PC-3 (cell line): ENCODE measurements around the gene C5. TPM values are rescaled to one million over a fixed set of nuclear protein-coding genes. Genes with fewer than 3 reads are reported as not detected.

Experiments
- ATAC-seq: fragments of 200-7000 bp; cut with Tn5 transposase; 2 replicates; pipeline ENCODE4 v1.9.1; 2020; ENCODE audit warnings: mild to moderate bottlenecking, moderate library complexity
- BruUV-seq: library from RNA; stranded (reverse); fragments of 400-500 nt; replicated peaks from 2 replicates; lab custom pipeline; 2021; lab: Mats Ljungman, UMichigan
- CTCF ChIA-PET: fragments of 300-600 bp; sonication (Branson Sonifier 250); formaldehyde crosslinking; loops from one replicate; lab custom pipeline; 2022; ENCODE audit warnings: antibody characterized with exemption; lab: Charles Lee
- POLR2A ChIA-PET: fragments of 300-600 bp; sonication (Branson Sonifier 250); formaldehyde crosslinking; loops from one replicate; lab custom pipeline; 2022; ENCODE audit warnings: antibody characterized with exemption; ENCODE audit not compliant: unreplicated experiment; lab: Charles Lee
- DNase-seq: peaks from one replicate; pipeline ENCODE4 v3.0.0-alpha.2; 2015
- H2AFZ ChIP-seq: fragments of 300-600 bp; sonication (generic); 2 replicates; pipeline ENCODE4 v1.6.0; 2016; ENCODE audit warnings: antibody characterized with exemption, low read length
- H3F3A ChIP-seq: fragments of 300-600 bp; sonication (generic); one replicate; pipeline ENCODE4 v1.6.0; 2017; ENCODE audit warnings: antibody characterized with exemption, low read length, control low read depth, mild to moderate bottlenecking; ENCODE audit not compliant: unreplicated experiment
- H3K27ac ChIP-seq: fragments of 300-600 bp; sonication (generic); 2 replicates; pipeline ENCODE4 v1.5.1; 2016; ENCODE audit warnings: mild to moderate bottlenecking, low read length
- H3K27me3 ChIP-seq: fragments of 300-600 bp; sonication (generic); 2 replicates; pipeline ENCODE4 v1.6.1; 2016; ENCODE audit warnings: low read length, mixed read lengths
- H3K36me3 ChIP-seq: fragments of 300-600 bp; sonication (generic); 2 replicates; pipeline ENCODE4 v1.6.1; 2016; ENCODE audit warnings: low read depth, mixed run types, low read length, mixed read lengths
- H3K4me1 ChIP-seq: fragments of 300-600 bp; sonication (generic); 2 replicates; pipeline ENCODE4 v1.5.1; 2016; ENCODE audit warnings: low read length; ENCODE audit not compliant: insufficient read depth
- H3K4me2 ChIP-seq: fragments of 300-600 bp; sonication (generic); 2 replicates; pipeline ENCODE4 v1.6.0; 2016; ENCODE audit warnings: low read length
- H3K4me3 ChIP-seq: fragments of 300-600 bp; sonication (generic); 2 replicates; pipeline ENCODE4 v1.5.1; 2016; ENCODE audit warnings: mild to moderate bottlenecking, low read length, mixed read lengths
- H3K79me2 ChIP-seq: fragments of 300-600 bp; sonication (generic); 2 replicates; pipeline ENCODE4 v1.6.1; 2017; ENCODE audit warnings: low read length, mixed read lengths
- H3K9ac ChIP-seq: fragments of 300-600 bp; sonication (generic); 2 replicates; pipeline ENCODE4 v1.6.0; 2016; ENCODE audit warnings: mild to moderate bottlenecking, low read length
- H3K9me2 ChIP-seq: fragments of 300-600 bp; sonication (generic); replicated peaks from 2 replicates; pipeline ENCODE4 v1.6.1; 2016; ENCODE audit warnings: mixed run types, low read length, mixed read lengths
- H3K9me3 ChIP-seq: fragments of 300-600 bp; sonication (generic); 2 replicates; pipeline ENCODE4 v1.6.1; 2016; ENCODE audit warnings: low read length, mixed read lengths
- H4K20me1 ChIP-seq: fragments of 300-600 bp; sonication (generic); 2 replicates; pipeline ENCODE4 v1.6.1; 2016; ENCODE audit warnings: low read length, mixed read lengths
- CTCF ChIP-seq: fragments of 300-600 bp; sonication (generic); conservative IDR thresholded peaks from 2 replicates; pipeline ENCODE4 v1.5.1; 2017; ENCODE audit warnings: antibody characterized with exemption, low read depth, mild to moderate bottlenecking, low read length
- EZH2 ChIP-seq: fragments of 300-600 bp; sonication (generic); IDR thresholded peaks from one replicate; pipeline ENCODE4 v1.6.1; 2017; ENCODE audit warnings: antibody characterized with exemption, mild to moderate bottlenecking, low read length; ENCODE audit not compliant: unreplicated experiment
- EZH2phosphoT487 ChIP-seq: fragments of 300-600 bp; sonication (generic); IDR thresholded peaks from 2 replicates; pipeline ENCODE4 v1.6.1; 2018; ENCODE audit warnings: mild to moderate bottlenecking, antibody characterized with exemption, low read length, borderline replicate concordance
- intact Hi-C: fragments of 100-400 bp; cut with micrococcal nuclease; formaldehyde crosslinking; loops from 2 replicates; pipeline ENCODE4 v1.9.0; 2023
- total RNA-seq: library from RNA; depleted of rRNA; stranded (reverse); fragments of >200 nt; gene quantifications from 2 replicates; pipeline ENCODE4 v1.2.3, GENCODE V29; 2014

C5 gene
- total RNA-seq, 1 experiment from 2014 or later, result 2.9 TPM

GRCh38 chr9:120911295-120911837 is 138.7 kb downstream of the C5 start:
- H3K79me2 ChIP-seq, result no peaks in the 10 kb centered on the region
- no TSS peak for BruUV-seq
- no peaks in the 10 kb centered on the region for H3F3A ChIP-seq
- intact Hi-C loops, result no loop called here
- H3K9ac ChIP-seq, result no peak overlapping the region
- CTCF ChIA-PET, result no interaction called here
- H3K27ac ChIP-seq, result no peak overlapping the region
- peaks cover 28% of the 10 kb centered on the region for H3K4me1 ChIP-seq
- H2AFZ ChIP-seq, result no peak overlapping the region
- H3K4me3 ChIP-seq, result no peak overlapping the region
- no peaks in the 10 kb centered on the region for H3K9me2 ChIP-seq
- DNase-seq, result no peak
- no peak for TF ChIP-seq EZH2
- H4K20me1 ChIP-seq, result no peaks in the 10 kb centered on the region
- no peak overlapping the region for H3K4me2 ChIP-seq
- no peaks in the 10 kb centered on the region for H3K36me3 ChIP-seq
- POLR2A ChIA-PET, result no interaction called here
- H3K9me3 ChIP-seq, result no peaks in the 10 kb centered on the region
- no peaks in the 10 kb centered on the region for H3K27me3 ChIP-seq
- ATAC-seq, result no peak

DNA sequence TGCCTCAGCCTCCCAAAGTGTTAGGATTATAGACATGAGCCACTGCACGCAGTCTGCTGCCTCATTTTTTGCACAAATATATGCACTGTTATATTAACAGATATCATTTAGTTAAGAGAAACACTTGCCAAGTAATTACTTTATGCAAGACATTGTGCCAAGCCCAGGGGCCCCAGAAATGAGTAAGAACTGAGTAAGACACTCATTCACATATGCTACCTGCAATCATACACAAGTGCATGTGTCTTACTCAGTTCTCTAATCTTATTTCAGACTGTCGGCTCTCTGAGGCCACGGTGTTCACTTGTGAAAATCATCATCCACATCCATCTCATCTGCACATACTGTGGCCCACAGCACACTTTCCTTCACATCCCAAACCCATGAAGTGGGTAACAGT is 139.4 kb downstream of the C5 start:
- peaks cover 28% of the 10 kb centered on the region for H3K4me1 ChIP-seq
- CTCF ChIA-PET, result no interaction called here

DNA sequence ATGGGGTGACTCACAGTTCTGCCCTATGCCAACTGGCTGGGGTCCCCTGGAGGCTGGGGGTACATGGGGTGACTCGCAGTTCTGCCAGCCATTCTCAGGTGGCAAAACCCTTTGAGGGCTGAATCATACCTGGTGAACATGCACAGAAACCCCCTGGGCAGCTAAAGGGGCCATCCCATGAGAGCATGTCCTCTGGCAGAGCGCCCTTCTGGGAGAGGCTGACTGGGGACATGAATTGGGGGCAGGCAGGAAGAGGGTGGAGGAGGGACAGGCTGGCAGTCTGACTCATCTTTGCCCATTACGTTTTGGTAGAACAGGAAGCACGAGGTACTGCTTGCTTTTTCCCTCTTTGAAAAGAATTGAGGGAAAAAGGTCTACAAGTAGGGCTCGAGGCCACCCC is 140.2 kb downstream of the C5 start:
- BruUV-seq, result no TSS peak
- no peak for TF ChIP-seq CTCF
- no peak for TF ChIP-seq EZH2
- no peak for TF ChIP-seq EZH2phosphoT487
- no peaks in the 10 kb centered on the region for H3K27me3 ChIP-seq
- no peaks in the 10 kb centered on the region for H3K9me2 ChIP-seq
- H2AFZ ChIP-seq, result no peak overlapping the region
- H3K27ac ChIP-seq, result 0 out of 2 replicates have a peak overlapping the region, but pooled peaks have one; percentile 7
- peak; percentile 57 for DNase-seq
- peaks cover 23% of the 10 kb centered on the region for H3K4me1 ChIP-seq
- no peaks in the 10 kb centered on the region for H3K36me3 ChIP-seq
- H3K79me2 ChIP-seq, result no peaks in the 10 kb centered on the region
- CTCF ChIA-PET, result no interaction called here
- H3K4me3 ChIP-seq, result no peak overlapping the region
- no peaks in the 10 kb centered on the region for H3F3A ChIP-seq
- H3K9ac ChIP-seq, result no peak overlapping the region
- no peaks in the 10 kb centered on the region for H3K9me3 ChIP-seq
- peak; percentile 64 for ATAC-seq
- H3K4me2 ChIP-seq, result 0 out of 2 replicates have a peak overlapping the region, but pooled peaks have one; percentile 7
- intact Hi-C loops, result no loop called here
- no peaks in the 10 kb centered on the region for H4K20me1 ChIP-seq
- POLR2A ChIA-PET, result no interaction called here

More for the DNA sequence above, 139.4 kb downstream of the C5 start:
- Histone ChIP-seq H3K4me3 (no peak overlapping the region), H3K27ac (no peak overlapping the region), H3K9ac (no peak overlapping the region), H3K9me2 (no peaks in the 10 kb centered on the region), H3K4me2 (no peak overlapping the region), H3K9me3 (no peaks in the 10 kb centered on the region), H3K36me3 (no peaks in the 10 kb centered on the region), H3K27me3 (no peaks in the 10 kb centered on the region), H3F3A (no peaks in the 10 kb centered on the region), H3K79me2 (no peaks in the 10 kb centered on the region), H2AFZ (no peak overlapping the region), H4K20me1 (no peaks in the 10 kb centered on the region)
- ATAC-seq, result peak; percentile 25
- peak; percentile 33 for DNase-seq
- intact Hi-C loops, result no loop called here
- no TSS peak for BruUV-seq
- TF ChIP-seq CTCF, result no peak
- TF ChIP-seq EZH2phosphoT487, result no peak
- no peak for TF ChIP-seq EZH2
- POLR2A ChIA-PET, result no interaction called here
